GM12872 (cell line): ENCODE measurements around the gene TCAP.

Experiments used
- TF ChIP-seq, protein P1 (sequence below): IDR thresholded peaks from 3 replicates; pipeline ENCODE4 v1.5.1; 2011; ENCODE audit warnings: low read depth, mild to moderate bottlenecking, low read length, moderate library complexity; ENCODE audit not compliant: insufficient read depth

Gene TCAP

DNA sequence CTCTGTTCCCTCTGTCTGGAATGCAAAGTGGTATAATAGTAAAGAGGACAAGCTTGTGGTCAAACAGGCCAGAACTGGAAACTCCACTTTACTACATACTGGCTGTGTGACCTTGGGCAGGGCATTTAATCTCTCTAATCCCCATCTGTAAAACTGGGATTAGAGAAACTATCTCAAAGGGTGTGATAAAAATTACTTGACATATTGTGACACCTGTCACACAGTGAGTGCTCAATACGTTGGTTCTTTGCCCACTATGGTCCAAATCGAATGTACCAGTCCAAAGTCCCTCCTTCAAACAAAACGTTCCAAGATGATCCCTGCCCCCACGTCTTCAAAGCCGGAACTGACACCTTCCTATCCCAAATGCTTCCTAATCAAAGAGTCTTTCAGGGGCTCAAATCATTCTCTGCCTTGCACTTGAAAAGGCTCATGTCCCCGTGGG lies 22.0 kb downstream of the TCAP start:
- TF ChIP-seq, protein P1, sequence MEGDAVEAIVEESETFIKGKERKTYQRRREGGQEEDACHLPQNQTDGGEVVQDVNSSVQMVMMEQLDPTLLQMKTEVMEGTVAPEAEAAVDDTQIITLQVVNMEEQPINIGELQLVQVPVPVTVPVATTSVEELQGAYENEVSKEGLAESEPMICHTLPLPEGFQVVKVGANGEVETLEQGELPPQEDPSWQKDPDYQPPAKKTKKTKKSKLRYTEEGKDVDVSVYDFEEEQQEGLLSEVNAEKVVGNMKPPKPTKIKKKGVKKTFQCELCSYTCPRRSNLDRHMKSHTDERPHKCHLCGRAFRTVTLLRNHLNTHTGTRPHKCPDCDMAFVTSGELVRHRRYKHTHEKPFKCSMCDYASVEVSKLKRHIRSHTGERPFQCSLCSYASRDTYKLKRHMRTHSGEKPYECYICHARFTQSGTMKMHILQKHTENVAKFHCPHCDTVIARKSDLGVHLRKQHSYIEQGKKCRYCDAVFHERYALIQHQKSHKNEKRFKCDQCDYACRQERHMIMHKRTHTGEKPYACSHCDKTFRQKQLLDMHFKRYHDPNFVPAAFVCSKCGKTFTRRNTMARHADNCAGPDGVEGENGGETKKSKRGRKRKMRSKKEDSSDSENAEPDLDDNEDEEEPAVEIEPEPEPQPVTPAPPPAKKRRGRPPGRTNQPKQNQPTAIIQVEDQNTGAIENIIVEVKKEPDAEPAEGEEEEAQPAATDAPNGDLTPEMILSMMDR = no peak

DNA sequence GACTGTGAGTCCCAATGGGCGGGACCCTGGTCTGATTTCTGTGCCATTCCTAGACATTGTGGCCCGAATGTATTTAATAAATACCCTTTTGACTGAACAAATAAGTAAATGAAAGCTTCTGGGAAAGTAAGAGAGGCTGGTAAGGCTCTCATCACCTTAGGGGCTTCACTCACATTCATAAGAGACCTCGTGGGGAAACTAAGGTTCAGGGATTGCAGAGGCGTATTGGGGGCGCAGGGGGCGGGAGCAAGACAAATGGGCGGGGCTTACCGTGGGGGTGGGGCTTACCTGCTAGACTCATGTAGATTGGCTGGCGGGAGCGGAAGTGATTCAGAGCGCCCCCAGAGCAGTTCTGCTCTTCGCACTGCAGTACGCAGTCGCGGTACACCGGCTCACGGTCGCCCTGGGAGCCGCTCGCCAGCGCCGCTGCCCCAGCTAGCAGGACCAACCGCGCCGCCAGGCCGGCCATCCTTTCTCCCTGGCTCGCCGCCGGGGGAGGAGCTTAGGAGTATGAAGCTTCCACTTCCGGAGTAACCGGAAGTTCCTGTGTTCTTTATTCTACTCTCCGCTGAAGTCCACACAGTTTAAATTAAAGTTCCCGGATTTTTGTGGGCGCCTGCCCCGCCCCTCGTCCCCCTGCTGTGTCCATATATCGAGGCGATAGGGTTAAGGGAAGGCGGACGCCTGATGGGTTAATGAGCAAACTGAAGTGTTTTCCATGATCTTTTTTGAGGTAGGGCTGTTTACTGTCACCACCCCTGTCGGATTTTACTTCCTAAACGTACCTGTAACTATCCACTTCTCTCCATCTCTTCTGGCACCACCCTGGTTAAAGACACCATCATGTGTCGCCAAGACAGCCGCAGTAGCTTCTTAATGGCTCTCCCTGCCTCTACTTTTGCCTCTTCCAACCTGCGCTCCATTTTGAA lies 22.7 kb downstream of the TCAP start, which contains the start of gene PGAP3:
Gene PGAP3 (minus strand): TSS at position 512 of the 929 bp plus-strand sequence. CDS start 43 bp downstream, at position 469.
- TF ChIP-seq, protein P1 = 0 out of 3 replicates have a peak, but pooled peaks have one; percentile 12

DNA sequence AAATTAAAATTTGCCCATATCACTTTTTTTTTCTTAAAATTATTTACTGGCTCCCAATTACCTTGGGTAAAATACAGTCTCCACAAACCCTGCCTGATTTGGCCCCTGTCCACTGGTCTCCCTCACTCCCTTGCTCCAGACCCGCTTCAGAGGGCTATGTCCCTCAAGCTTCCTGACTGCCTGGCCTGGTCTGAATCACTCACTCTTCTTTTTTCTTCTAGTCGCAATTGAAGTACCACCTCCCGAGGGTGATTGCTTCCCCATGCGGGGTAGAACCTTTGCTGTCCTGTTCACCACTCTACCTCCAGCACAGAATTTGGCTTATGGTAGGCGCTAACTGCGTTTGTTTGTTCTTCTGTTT lies 23.3 kb downstream of the TCAP start:
- TF ChIP-seq, protein P1 = no peak

DNA sequence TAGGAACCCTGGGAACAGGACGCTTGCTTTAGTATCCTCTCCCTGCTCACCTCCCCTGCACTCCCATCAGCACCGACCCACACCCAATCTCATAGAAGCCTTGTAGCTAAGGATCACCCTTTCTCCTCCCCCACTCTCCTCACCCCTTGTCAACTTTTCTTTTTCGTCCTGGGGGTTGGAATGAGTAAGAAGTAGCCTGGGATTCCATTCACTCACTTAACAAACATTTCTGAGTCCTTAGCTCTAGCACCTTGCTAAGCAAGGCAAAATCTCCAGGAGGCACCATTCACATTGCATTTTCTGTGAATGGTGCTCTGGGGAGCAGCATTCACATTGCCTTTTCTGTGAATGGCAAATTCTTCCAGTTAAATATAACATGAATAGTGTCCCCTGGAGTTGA lies 23.8 kb downstream of the TCAP start:
- TF ChIP-seq, protein P1 = no peak

DNA sequence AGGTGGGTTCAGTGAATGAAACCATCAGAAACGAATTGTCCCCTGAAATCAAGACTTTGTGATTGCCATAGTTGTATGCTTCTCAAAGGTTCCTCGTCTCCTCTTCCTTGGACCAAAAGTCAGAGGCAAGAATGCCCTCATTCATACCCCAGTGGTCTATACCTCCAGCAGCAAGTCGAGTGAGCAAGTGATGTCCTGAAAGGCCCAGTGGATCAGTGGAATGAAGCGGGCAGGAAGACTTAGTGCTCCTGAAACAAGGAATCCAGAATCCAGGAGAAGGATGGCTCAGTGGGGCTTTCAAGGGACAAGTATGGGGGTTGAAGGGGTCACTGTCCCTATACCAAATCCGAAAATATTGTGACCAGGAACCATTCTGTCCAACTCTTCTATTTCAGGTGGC lies 29.4 kb downstream of the TCAP start:
- TF ChIP-seq, protein P1 = no peak

DNA sequence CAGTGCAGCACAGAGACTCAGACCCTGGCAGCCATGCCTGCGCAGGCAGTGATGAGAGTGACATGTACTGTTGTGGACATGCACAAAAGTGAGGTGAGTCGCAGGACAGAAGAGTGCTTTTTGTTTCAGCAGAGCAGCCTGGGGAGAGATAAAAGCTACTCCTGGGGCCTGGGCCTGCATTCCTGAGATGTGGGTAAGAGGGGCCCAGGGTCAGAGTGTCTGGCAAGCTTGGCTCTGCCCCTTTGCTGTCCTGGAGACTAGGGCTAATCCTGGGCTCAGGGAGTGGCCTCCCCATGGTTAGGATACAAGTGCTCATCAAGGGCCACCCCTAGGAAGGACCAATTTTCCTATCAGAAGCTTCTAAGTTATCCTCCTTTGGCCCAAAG lies 29.9 kb downstream of the TCAP start:
- TF ChIP-seq, protein P1 = no peak

DNA sequence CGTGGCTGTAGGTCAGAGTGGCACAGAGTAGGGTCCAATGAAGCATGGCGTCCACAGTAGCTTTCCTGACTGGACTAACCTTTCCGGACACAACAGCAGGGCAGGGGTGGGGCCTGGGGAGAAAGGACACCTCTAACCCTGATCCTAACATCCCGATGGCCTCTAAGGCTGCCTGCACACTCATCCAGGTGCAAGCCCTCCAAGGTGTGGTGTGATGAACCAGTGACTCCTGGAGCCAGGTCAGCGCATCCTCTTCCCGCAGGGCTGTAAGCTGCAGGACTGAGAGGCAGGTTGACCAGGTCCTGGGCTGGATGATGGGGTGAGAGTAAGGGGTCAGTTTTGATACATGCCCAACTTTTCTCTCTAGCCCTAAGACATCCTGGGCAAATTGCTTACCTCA lies 31.6 kb downstream of the TCAP start:
- TF ChIP-seq, protein P1 = no peak
